Duodenal mucosa (tissue), 2 donors: ENCODE data around the gene ZBTB47.

Experiments
- H3K27ac ChIP-seq: one replicate; pipeline ENCODE4 v1.7.0; 2013; ENCODE audit warnings: low read depth, low read length
- H3K27me3 ChIP-seq, 2 donors: one replicate each; pipeline ENCODE4 v1.7.0; 2013; ENCODE audit warnings: low read length in 2 of 2, control low read depth in 1 of 2; ENCODE audit not compliant: insufficient read depth in 2 of 2, control insufficient read depth in 1 of 2
- H3K36me3 ChIP-seq, 2 donors: one replicate each; pipeline ENCODE4 v1.7.0; 2013; ENCODE audit warnings: low read length in 2 of 2, control low read depth in 1 of 2; ENCODE audit not compliant: insufficient read depth in 2 of 2, control insufficient read depth in 1 of 2
- H3K4me1 ChIP-seq, 2 donors: one replicate each; pipeline ENCODE4 v1.7.0; 2013; ENCODE audit warnings: low read length in 2 of 2, control low read depth in 1 of 2; ENCODE audit not compliant: insufficient read depth in 2 of 2, control insufficient read depth in 1 of 2
- H3K4me3 ChIP-seq, 2 donors: one replicate each; pipeline ENCODE4 v1.7.0; 2013; ENCODE audit warnings: low read length in 2 of 2, low read depth in 1 of 2
- H3K9ac ChIP-seq, 2 donors: one replicate each; pipeline ENCODE4 v1.7.0; 2013; ENCODE audit warnings: low read length in 2 of 2, low read depth in 1 of 2
- H3K9me3 ChIP-seq, 2 donors: one replicate each; pipeline ENCODE4 v1.7.0; 2013; ENCODE audit warnings: low read length in 2 of 2, control low read depth in 1 of 2; ENCODE audit not compliant: control insufficient read depth in 1 of 2

The ZBTB47 gene

GRCh38 chr3:42665050-42665878 is 11.8 kb downstream of the ZBTB47 start:
- Histone ChIP-seq H3K4me3 (no peak overlapping the region), H3K9me3 (no peaks in the 10 kb centered on the region), H3K4me1 (peaks cover 0 to 7% of the 10 kb centered on the region in 2 donors), H3K27ac (no peak overlapping the region), H3K9ac (no peak overlapping the region), H3K36me3 (no peaks in the 10 kb centered on the region), H3K27me3 (no peaks in the 10 kb centered on the region)

- H3K36me3 ChIP-seq, result no peaks in the 10 kb centered on the region
- no peak overlapping the region for H3K9ac ChIP-seq
- peaks cover 0 to 7% of the 10 kb centered on the region in 2 donors for H3K4me1 ChIP-seq
- no peak overlapping the region for H3K27ac ChIP-seq
- no peaks in the 10 kb centered on the region for H3K27me3 ChIP-seq
- no peak overlapping the region for H3K4me3 ChIP-seq
- no peaks in the 10 kb centered on the region for H3K9me3 ChIP-seq
These were observed 12.5 kb downstream of the ZBTB47 start for GRCh38 chr3:42666022-42666421.

- Histone ChIP-seq H3K9me3 (no peaks in the 10 kb centered on the region), H3K9ac (no peak overlapping the region), H3K27ac (no peak overlapping the region), H3K4me3 (no peak overlapping the region), H3K4me1 (peaks cover 0 to 7% of the 10 kb centered on the region in 2 donors), H3K27me3 (no peaks in the 10 kb centered on the region), H3K36me3 (no peaks in the 10 kb centered on the region)
These were observed 13.1 kb downstream of the ZBTB47 start for GRCh38 chr3:42666577-42666998.

- Histone ChIP-seq H3K27me3 (no peaks in the 10 kb centered on the region), H3K9ac (no peak overlapping the region), H3K4me3 (no peak overlapping the region), H3K9me3 (no peaks in the 10 kb centered on the region), H3K4me1 (peaks cover 0 to 7% of the 10 kb centered on the region in 2 donors), H3K36me3 (no peaks in the 10 kb centered on the region), H3K27ac (no peak overlapping the region)
These were observed 13.6 kb downstream of the ZBTB47 start for GRCh38 chr3:42667096-42667522.

GRCh38 chr3:42667523-42668412 is 14.3 kb downstream of the ZBTB47 start:
- no peak overlapping the region for H3K27ac ChIP-seq
- H3K4me1 ChIP-seq, result peaks cover 0 to 7% of the 10 kb centered on the region in 2 donors
- H3K27me3 ChIP-seq, result no peaks in the 10 kb centered on the region
- no peak overlapping the region for H3K9ac ChIP-seq
- no peaks in the 10 kb centered on the region for H3K36me3 ChIP-seq
- H3K4me3 ChIP-seq, result no peak overlapping the region
- no peaks in the 10 kb centered on the region for H3K9me3 ChIP-seq

GRCh38 chr3:42668413-42668760 is 14.9 kb downstream of the ZBTB47 start:
- no peak overlapping the region for H3K27ac ChIP-seq
- H3K9ac ChIP-seq, result no peak overlapping the region
- no peak overlapping the region for H3K4me3 ChIP-seq
- no peaks in the 10 kb centered on the region for H3K36me3 ChIP-seq
- H3K9me3 ChIP-seq, result no peaks in the 10 kb centered on the region
- peaks cover 0 to 7% of the 10 kb centered on the region in 2 donors for H3K4me1 ChIP-seq
- no peaks in the 10 kb centered on the region for H3K27me3 ChIP-seq

- Histone ChIP-seq H3K4me3 (no peak overlapping the region), H3K9ac (no peak overlapping the region), H3K27me3 (no peaks in the 10 kb centered on the region), H3K36me3 (no peaks in the 10 kb centered on the region), H3K27ac (no peak overlapping the region), H3K9me3 (no peaks in the 10 kb centered on the region), H3K4me1 (peaks cover 0 to 7% of the 10 kb centered on the region in 2 donors)
These were observed 15.3 kb downstream of the ZBTB47 start for GRCh38 chr3:42668793-42669217.

- Histone ChIP-seq H3K9me3 (no peaks in the 10 kb centered on the region), H3K27me3 (no peaks in the 10 kb centered on the region), H3K27ac (no peak overlapping the region), H3K4me3 (no peak overlapping the region), H3K36me3 (no peaks in the 10 kb centered on the region), H3K9ac (no peak overlapping the region), H3K4me1 (peaks cover 0 to 7% of the 10 kb centered on the region in 2 donors)
These were observed 16.6 kb downstream of the ZBTB47 start for GRCh38 chr3:42670051-42670576.

- Histone ChIP-seq H3K9me3 (peaks cover 0 to under 1% of the 10 kb centered on the region in 2 donors), H3K27me3 (no peaks in the 10 kb centered on the region), H3K4me3 (no peak overlapping the region), H3K9ac (no peak overlapping the region), H3K36me3 (no peaks in the 10 kb centered on the region), H3K27ac (no peak overlapping the region), H3K4me1 (peaks cover 0 to 7% of the 10 kb centered on the region in 2 donors)
These were observed 17.2 kb downstream of the ZBTB47 start for GRCh38 chr3:42670670-42671069.

GRCh38 chr3:42672515-42672914 is 19.0 kb downstream of the ZBTB47 start:
- Histone ChIP-seq H3K36me3 (no peaks in the 10 kb centered on the region), H3K9ac (no peak overlapping the region), H3K4me3 (no peak overlapping the region), H3K27me3 (no peaks in the 10 kb centered on the region), H3K4me1 (peaks cover 0 to 3% of the 10 kb centered on the region in 2 donors), H3K27ac (no peak overlapping the region), H3K9me3 (peaks cover 3 to 7% of the 10 kb centered on the region in 2 donors)
